Fibroblast of mammary gland (primary cell): ENCODE measurements around the gene WWOX.

Source experiments
- DNase-seq: peaks from one replicate; pipeline ENCODE4 v3.0.0-alpha.2; 2010; ENCODE audit warnings: low read depth
- H3K4me3 ChIP-seq: 2 replicates; pipeline ENCODE4 v1.5.1; 2011; ENCODE audit warnings: low read depth, mild to moderate bottlenecking, low read length, moderate library complexity; ENCODE audit not compliant: control insufficient read depth
- TF ChIP-seq, protein P1 (sequence below): conservative IDR thresholded peaks from 2 replicates; pipeline ENCODE4 v1.5.1; 2011; ENCODE audit warnings: low read depth, low read length, inconsistent platforms; ENCODE audit not compliant: control insufficient read depth, insufficient read depth

Gene WWOX

DNA sequence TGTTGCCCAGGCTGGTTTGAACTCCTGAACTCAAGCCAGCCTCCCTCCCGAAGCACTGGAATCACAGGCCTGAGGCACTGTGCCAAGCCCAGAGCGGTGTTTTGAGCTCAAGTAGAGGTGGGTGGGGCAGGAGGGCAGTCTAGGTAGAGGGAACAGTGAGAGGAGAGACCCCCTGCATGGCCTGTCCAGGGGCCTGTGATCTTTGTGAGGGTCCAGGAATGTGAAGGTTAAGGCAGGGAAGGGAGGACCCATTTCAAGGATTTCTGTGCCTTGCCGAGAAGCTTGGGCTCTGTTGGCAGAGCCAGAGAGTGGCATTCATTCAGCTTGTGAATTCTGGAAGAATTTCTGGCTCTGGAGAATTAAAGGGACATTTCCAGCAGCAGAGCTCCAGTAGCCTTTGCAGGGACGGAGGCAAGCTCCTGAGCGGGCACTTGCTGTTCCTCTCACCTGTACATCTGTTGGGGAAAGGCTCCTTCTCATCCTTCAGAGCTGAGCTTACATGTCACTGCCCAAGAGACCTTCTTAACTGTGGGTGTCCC lies 2.7 kb downstream of the WWOX start:
- DNase-seq: no peak
- H3K4me3 ChIP-seq: no peak overlapping the region
- TF ChIP-seq, protein P1, sequence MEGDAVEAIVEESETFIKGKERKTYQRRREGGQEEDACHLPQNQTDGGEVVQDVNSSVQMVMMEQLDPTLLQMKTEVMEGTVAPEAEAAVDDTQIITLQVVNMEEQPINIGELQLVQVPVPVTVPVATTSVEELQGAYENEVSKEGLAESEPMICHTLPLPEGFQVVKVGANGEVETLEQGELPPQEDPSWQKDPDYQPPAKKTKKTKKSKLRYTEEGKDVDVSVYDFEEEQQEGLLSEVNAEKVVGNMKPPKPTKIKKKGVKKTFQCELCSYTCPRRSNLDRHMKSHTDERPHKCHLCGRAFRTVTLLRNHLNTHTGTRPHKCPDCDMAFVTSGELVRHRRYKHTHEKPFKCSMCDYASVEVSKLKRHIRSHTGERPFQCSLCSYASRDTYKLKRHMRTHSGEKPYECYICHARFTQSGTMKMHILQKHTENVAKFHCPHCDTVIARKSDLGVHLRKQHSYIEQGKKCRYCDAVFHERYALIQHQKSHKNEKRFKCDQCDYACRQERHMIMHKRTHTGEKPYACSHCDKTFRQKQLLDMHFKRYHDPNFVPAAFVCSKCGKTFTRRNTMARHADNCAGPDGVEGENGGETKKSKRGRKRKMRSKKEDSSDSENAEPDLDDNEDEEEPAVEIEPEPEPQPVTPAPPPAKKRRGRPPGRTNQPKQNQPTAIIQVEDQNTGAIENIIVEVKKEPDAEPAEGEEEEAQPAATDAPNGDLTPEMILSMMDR: no peak

DNA sequence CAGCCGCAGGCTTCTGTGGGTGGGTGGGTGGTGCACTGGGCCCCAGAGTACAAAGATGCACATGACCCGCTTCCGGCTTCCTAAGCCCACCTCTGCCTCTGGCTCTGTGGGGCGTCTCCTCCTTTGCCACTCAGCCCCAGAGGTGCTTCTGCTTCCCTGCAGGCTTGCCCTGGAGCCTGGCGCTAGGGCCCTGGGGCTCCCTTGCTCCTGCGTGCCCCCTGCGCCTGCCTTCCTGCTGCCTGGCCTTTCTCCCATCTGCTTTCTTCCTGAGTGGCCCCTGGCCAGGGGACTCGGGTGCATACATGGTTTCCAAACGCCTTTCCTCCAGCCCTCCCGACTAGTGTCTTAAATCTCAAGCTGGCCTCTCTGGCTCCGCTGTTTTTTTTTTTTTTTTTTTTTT lies 3.4 kb downstream of the WWOX start:
- no peak for DNase-seq
- H3K4me3 ChIP-seq: no peak overlapping the region
- TF ChIP-seq, protein P1: no peak

DNA sequence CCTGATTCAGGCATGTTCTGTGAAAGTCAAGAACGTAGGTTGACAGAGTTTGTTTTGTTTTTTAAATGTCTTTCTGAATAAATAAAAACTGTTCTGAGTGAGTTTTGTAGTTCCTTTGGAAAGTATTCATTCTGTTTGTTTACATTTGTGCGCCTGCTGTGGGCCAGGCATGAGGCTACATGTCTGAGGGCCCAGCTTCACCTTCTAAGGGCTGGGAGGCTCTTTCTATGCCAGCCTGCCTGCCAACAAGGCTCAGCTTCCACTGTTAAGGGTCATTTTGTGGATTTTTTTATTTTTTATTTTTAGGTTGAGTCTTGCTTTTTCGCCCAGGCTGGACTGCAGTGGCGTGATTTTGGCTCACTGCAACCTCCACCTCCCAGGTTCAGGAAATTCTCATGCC lies 6.1 kb downstream of the WWOX start:
- H3K4me3 ChIP-seq: no peak overlapping the region
- TF ChIP-seq, protein P1: no peak
- DNase-seq: no peak

DNA sequence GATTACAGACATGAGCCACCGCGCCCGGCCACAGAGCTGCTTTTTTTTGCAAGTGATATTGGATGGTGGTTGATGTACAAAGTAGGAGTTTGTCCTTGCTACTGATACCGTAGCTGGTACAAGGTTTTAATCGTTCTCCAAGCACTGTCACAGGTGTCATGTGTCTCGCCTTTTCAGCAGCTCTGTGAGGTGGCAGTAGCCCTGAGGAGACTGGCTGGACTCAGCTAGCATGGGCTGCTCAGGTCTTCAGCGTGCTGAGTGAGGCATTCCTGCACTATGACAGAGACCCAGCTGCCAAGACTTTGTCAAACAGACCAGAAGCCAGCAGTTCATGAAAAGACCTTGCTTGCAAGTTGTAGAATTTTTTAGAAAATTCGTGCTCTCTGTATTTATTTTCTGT lies 7.2 kb downstream of the WWOX start:
- DNase-seq: no peak
- no peak overlapping the region for H3K4me3 ChIP-seq
- TF ChIP-seq, protein P1: no peak

DNA sequence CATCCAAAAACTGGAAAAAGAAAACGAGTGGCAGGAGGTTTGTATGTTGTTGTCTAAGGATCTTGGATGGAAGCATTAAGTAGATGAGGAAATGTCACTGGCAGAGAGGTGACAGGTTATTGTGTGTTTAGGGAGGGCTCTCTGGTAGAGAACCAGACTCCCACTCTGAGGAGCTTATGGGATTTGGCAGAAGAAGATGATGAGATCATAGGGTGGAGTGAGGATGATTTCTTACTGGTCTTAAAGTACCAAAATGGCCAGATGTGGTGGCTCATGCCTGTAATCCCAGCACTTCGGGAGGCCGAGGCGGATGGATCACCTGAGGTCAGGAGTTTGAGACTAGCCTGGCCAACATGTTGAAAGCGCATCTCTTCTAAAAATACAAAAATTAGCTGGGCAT lies 9.0 kb downstream of the WWOX start:
- DNase-seq: peak; percentile 12
- H3K4me3 ChIP-seq: no peak overlapping the region
- TF ChIP-seq, protein P1: no peak

DNA sequence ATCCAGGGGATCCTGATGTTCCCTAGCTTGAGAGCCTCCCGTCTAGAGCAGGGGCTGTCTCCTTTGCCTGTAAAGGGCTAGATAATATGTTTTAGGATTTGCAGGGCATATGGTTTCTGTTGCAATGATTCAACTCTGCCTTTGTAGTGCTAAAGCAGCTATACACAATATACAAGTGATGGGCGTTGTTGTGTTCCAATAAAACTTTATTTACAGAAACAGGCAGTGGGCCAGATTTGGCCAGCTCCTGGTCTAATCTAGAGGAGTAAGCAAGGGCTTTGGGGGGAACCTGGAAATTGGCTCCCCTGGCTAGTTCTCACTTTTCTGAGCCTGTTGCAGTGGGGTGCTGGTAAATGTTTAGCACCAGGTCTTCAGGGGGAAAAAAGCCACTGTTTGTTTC lies 13.8 kb downstream of the WWOX start:
- no peak overlapping the region for H3K4me3 ChIP-seq
- DNase-seq: no peak
- TF ChIP-seq, protein P1: no peak

DNA sequence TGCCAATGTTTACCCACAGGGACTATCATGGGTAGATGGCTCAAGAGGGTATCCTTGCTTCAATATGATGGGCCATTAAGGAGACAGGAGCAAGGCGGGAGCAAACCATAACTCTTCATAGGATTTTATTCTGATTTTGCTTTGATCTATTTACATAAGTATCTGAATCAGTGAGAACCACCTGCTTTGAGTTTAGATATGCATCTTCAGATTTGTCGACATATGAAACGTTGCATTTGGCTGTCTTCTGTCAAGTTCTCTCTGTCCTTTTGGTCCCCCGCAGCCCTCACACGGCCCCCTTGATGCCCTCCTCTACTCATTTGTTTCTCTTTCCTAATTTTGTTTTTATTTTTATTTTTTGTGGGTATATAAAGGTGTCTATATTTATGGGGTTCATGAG lies 16.2 kb downstream of the WWOX start:
- TF ChIP-seq, protein P1: no peak
- no peak for DNase-seq
- no peak overlapping the region for H3K4me3 ChIP-seq
